HG03571 (cell line): ENCODE data around the gene NYAP1.
"Not testable (repeated sequence)": the region's sequence is repeated elsewhere in the genome, so short reads cannot be mapped to it uniquely, and the experiment has no call there.

Experiments
- ATAC-seq: cut with Tn5 transposase; IDR thresholded peaks from one replicate; pipeline ENCODE4 v1.9.1; 2021; ENCODE audit not compliant: unreplicated experiment

Gene NYAP1

DNA sequence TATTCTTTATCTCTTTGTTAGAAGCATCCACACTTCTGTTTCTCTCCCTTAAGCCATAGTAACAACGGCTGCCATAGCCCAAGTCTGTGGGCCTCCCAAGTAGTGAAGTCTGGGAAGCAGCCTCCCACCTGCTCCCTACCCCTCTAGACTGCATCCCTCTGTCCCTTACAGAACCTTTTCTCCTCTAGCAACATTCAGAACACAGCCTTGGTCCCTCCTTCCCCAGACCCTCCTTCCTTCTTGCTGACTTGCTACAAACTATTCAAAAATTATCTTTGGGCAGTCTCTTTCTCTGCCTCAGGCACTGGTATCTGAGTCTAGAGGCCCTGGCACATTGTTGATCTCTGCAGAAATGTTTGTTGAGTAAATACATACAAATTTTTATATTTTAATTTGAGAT is 2.3 kb upstream of the NYAP1 start:
- no peak for ATAC-seq

DNA sequence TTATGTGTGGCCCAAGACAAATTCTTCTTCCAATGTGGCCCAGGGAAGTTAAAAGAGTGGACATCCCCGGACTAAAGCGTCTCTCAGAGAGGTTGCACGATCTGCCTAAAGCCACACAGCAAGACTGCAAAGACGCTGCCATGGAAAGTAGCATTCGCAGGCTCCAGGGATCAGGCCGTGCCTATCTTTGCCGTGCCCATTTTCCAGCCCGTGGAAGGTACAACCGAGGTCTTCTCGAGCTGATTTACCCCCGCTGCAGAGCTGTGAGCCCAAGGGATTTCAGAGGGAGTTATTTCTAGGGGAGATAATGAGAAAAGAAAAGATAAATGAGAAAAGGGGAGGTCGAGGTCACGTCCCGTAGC is 1.0 kb upstream of the NYAP1 start:
- no peak for ATAC-seq

DNA sequence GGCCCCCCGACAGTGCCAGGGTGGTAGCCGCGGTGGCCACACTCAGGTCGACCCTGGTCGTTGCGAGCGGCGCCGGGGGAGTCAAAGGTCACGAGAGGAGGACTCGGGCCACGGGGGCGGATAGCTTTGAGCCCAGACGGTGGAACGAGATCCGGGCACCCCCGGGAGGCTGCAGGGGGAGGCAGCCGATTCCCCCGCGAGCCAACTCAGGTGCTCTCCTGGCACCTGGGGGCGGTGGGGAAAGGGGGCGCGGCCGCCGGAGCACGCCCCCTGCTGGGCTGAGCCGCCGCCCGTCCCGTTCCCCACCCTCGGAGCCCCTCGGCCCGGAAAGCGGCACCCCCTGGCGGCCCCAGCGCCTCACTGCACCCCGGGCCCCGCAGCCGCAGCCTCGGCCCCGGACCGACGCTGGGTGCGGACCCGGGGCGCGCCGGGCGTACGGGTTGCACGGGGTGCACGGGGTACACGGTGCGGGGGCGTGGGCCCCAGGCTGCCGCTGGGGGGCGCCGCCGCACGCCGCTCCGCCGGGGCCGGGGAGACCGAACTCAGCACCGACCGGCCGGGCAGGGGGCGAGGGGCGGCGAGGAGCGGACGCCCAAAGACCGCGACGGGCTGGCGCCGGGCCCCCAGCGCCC is 521 bp upstream of the NYAP1 start:
- no peak for ATAC-seq

DNA sequence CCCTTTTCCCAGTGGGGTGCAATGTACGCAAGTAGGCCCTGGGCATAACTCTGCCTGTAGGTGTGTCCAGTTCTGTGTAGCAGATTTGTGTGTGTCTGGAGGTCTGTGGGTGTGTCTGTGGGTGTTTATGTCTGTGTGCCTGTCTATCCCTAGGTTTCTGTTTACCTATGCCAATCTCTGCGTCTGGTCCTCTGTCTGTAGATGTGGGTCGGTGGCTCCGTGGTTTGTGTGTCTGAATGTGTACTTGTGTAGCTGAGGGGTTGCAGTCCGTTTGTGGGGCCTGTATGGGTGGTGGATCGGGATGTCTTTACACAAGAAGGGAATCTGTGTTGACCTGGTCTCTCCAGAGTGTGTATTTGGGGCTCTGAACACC is 932 bp downstream of the NYAP1 start:
- no peak for ATAC-seq

DNA sequence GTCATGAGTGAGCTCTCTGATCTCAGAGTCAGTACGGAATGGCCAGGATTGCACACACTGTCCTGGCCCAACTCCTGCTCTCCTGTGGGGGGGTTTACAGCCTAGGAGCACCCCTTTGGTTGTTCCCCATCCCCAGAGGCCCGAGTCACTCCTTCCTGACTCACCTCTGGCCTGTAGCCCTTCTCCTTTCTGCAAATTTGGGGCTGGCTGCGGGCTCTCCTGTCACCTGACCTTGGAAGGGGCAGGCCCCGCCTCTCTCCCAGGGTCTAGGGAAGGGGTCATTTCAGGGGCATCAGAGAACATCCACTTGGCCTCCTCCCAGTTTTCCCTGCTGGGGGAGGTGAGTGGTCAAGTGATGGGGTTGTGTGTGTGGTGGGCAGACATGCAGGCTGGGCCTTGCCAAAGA is 1.7 kb downstream of the NYAP1 start:
- ATAC-seq = no peak

DNA sequence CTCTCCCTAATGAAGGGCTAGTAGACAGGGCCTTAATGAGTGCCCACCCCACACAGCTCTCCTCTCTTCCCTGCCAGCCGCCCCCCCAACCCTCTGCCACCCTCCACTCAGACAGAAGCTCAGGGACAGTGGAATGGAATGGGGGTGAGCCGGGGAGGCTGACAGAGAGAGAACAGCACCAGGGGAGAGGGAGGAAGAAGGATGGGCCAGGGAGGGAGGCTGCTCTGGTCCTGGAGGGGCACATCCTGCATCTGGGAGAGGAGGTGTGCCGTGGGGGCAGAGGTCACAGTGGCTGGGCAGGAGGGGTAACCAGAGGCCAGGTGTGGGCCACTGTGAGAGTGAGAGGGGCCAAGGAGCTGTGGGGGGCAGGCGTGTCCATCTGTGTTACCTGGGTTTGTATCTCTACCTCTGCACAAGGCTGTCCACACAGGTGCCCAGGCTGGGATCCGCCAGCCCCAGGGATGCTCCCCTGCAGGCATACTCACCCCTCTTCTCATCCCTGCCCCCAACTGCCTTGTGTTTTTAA is 2.4 kb downstream of the NYAP1 start:
- ATAC-seq = no peak

DNA sequence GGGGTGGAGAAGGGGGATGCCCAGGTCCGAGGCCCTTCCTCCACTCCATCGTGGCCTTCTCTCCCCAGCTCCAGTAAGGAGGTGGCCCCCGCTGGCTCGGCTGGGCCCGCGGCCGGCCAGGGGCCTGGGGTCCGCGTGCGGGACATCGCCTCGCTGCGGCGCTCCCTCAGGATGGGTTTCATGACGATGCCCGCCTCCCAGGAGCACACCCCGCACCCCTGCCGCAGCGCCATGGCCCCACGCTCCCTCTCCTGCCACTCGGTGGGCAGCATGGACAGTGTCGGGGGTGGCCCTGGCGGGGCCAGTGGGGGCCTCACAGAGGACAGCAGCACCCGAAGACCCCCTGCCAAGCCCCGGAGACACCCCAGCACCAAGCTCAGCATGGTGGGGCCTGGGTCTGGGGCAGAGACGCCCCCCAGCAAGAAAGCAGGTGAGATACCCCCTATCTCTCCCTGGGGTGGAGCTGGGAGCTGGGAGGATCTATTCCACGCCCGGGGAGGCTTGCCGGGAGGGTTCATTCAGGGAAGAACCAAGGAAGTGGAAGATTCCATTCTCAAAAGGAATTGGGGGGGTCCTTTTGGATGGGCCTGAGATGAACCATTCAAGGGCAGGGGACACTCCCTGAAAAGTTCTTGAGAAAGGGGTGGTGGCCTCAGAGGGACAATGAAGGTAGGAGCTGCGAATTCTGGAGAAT is 3.2 kb downstream of the NYAP1 start:
- ATAC-seq = no peak

DNA sequence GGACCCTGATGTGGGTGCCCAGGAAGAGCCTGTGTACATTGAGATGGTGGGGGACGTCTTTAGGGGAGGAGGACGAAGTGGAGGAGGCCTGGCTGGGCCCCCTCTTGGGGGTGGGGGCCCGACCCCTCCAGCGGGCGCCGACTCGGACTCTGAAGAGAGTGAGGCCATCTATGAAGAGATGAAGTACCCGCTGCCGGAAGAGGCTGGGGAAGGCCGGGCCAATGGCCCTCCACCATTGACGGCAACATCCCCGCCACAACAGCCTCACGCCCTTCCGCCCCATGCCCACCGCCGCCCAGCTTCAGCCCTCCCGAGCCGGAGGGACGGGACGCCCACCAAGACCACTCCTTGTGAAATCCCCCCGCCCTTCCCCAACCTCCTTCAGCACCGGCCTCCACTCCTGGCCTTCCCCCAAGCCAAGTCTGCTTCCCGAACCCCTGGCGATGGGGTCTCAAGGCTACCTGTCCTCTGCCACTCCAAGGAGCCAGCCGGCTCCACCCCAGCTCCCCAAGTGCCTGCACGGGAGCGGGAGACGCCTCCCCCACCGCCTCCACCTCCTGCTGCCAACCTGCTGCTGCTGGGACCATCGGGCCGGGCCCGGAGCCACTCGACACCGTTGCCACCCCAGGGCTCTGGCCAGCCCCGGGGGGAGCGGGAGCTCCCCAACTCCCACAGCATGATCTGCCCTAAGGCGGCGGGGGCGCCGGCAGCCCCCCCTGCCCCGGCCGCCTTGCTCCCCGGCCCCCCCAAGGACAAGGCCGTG is 4.8 kb downstream of the NYAP1 start:
- ATAC-seq = no peak

DNA sequence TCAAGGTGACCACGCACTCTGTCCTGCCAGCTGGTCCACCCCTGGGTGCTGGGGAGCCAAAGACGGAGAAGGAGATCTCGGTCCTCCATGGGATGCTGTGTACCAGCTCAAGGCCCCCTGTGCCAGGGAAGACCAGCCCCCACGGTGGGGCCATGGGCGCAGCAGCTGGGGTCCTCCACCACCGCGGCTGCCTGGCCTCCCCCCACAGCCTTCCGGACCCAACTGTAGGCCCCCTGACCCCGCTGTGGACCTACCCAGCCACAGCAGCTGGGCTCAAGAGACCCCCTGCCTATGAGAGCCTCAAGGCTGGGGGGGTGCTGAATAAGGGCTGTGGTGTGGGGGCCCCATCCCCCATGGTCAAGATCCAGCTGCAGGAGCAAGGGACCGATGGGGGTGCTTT is 5.4 kb downstream of the NYAP1 start:
- no peak for ATAC-seq

DNA sequence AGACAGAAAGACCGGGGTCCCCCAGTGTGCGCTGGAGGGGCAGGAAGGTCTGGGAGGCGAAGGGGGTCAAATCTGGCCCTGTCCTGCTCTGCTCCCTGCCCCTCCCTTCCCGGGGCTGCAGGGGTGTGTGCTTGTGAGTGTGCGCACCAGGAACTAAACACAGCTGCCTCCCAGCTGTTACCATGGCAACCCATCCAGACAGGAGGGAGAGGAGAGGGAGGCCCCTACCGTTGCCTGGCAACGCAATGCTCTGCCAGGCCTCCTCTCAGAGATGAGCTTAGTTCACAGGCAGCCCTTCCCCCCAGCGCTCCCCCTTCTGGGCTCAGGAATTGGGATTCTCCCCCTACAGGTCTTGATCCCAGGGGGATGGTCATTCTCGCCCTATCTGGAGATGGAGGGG is 6.1 kb downstream of the NYAP1 start:
- no peak for ATAC-seq

DNA sequence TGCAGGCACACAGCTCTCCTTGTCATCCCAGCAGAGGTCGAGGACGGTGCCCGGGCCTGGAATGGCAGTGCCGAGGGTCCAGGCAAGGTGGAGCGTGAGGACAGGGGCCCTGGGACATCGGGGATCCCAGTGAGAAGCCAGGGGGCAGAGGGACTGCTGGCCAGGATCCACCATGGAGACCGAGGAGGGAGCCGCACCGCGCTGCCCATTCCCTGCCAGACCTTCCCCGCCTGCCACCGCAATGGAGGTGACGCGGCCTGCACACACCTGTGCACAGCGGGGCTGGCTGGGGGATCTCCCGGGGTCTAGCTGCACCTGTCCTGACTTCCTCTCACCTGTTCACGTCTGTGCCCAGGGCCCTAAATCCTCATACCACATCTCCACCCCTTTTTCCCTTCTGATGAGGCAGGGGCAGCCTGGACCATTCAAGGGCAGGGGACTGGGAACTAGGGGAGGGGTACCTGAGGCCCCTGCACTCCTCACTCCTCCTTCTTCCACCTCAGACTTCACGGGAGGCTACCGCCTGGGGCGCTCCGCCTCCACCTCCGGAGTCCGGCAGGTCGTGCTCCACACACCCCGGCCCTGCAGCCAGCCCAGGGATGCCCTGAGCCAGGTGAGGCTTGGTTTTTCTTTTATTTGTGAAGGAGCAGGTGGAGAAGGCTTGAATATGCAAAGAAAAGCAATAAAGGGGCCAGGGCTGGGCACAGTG is 6.9 kb downstream of the NYAP1 start:
- no peak for ATAC-seq

DNA sequence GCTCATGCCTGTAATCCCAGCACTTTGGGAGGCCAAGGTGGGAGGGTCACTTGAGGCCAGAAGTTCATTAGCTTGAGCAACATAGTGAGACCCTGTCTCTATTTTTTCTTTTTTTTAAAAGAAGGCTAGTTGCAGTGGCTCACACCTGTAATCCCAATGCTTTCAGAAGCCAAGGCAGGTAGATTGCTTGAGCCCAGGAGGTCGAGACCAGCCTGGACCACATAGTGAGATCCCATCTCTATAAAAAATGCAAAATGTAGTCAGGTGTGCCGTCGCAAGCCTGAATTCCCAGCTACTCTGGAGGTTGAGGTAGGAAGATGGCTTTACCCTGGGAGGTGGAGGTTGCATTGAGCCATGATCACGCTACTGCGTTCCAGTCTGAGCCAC is 7.5 kb downstream of the NYAP1 start:
- no peak for ATAC-seq

DNA sequence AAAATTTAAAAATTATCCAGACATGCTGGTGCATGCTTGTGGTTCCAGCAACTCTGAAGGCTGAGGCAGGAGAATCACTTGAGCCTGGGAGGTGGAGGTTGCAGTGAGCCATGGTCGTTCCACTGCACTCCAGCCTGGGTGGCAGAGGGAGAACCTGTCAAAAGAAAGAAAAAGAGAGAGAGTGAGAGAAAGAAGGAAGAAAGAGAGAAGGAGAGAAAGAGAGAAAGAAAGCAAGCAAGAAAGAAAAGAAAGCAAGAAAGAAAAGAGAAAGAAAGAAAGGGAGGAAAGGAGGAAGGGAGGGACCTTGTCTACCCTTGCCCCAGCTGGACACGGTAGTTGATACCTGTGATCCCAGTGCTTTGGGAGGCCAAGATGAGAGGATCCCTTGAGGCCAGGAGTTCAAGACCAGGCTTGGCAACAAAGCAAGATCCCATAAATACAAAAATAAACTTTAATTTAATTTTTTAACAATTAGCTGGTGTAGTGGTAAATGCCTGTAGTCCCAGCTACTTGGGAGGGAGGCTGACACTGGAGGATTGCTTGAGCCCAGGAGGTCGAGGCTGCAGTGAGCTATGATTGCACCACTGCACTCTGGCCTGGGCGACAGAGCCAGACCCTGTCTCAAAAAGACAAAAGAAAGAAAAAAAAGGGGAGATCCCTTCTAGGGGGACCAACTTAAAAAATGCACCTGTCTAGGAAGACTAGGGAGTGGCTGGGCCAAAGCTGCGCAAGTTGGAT is 9.2 kb downstream of the NYAP1 start:
- no peak for ATAC-seq

DNA sequence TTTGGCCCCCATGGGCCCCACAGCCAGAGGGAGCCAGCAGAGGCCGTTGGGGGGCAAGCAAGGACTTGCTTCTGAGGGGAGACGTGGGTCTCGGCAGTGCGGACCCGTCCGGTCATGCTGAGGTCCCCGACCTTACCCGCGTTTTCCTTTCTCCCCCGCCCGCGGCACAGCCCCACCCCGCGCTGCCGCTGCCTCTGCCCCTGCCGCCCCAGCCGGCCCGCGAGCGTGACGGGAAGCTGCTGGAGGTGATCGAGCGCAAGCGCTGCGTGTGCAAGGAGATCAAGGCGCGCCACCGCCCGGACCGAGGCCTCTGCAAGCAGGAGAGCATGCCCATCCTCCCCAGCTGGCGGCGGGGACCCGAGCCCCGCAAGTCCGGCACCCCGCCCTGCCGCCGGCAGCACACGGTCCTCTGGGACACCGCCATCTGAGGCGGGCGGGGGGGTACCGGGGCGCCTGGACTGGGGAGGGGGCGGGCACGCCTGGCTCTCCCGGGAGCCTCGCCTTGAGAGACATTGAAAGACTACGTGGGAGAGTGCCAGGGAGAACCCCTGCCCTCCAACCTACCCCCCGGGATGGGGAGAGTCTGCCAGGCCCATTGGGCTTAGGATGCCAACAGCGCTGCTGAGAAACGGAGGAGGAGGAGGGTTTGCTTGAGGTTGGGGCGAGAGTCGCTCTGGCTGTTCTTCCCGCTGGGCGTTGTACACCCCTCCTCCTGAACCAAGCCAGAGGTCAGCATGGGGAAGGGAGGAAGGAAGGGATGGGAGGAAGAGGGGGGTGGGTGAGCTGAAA is 9.9 kb downstream of the NYAP1 start:
- ATAC-seq = no peak

DNA sequence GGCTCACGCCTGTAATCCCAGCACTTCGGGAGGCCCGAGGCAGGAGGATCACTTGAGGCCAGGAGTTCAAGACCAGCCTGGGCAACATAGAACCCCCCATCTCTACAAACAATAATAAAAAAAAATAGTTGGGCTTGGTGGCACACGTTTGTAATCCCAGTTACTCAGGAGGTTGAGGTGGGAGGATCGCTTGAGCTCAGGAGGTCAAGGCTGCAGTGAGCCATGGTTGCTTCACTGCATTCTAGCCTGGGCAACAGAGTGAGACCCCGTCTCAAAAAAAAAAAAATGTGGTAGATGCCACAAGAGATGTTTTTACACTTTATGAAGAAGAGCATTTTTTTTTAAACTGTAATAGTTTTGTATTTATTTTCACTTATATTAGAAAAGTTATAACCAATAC is 12.8 kb downstream of the NYAP1 start:
- ATAC-seq = no peak

DNA sequence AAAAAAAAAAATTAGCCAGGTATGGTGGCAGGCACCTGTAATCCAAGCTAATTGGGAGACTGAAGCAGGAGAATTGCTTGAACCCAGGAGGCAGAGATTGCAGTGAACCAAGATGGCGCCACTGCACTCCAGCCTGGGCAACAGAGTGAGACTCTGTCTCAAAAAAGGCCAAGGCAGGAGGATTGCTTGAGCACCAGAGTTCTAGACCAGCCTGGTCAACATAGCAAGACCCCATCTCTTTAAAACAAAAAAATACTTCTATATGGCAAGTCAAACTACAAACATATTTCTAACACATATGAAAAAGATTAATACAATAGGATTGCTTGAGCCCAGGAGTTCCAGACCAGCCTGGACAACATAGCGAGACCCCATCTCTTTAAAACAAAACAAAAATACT is 17.0 kb downstream of the NYAP1 start:
- ATAC-seq = not testable (repeated sequence)

DNA sequence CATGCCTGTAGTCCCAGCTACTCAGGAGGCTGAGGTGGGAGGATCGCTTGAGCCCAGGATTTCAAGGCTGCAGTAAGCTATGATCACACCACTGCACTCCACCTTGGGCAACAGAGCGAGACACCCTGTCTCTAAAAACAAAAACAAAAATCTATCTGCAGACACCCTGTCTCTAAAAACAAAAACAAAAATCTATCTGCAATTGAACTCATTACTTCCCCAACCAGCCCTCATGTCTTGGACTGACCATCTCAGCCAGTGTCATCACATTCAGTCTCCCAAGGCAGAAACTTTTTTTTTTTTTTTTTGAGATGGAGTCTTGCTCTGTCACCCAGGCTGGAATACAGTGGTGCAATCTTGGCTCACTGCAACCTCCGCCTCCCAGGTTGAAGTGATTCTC is 20.3 kb downstream of the NYAP1 start:
- ATAC-seq = not testable (repeated sequence)

DNA sequence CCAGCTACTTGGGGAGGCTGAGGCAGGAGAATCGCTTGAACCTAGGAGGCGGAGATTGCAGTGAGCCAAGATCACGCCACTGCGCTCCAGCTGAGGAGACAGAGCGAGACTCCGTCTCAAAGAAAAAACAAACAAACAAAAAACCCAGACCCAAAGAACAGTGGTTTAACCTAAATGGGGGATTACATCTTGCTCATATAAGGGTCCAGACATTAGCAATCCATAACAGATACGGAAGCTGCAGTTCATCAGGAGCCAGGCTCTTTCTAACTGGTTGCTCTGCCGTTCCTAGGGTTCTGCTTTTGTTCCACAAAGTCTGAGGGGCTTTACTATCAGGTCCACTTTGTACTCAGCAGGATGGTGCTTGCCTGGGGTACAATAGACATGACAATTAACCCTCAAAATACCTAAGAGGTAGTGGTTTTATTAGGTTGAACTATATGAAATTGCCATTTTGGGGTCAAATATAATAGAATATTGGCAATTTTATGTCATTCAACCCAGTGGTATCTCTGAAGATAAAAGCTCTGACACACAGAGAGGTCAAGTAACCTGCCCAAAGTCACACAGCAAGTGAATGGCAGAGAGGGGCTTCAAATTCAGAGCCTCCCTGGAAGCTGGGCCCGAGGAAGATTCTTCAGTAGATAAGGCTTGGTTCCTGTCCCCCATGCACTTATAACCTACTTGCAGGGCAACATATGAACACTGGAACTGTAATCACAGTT is 21.3 kb downstream of the NYAP1 start:
- no peak for ATAC-seq

DNA sequence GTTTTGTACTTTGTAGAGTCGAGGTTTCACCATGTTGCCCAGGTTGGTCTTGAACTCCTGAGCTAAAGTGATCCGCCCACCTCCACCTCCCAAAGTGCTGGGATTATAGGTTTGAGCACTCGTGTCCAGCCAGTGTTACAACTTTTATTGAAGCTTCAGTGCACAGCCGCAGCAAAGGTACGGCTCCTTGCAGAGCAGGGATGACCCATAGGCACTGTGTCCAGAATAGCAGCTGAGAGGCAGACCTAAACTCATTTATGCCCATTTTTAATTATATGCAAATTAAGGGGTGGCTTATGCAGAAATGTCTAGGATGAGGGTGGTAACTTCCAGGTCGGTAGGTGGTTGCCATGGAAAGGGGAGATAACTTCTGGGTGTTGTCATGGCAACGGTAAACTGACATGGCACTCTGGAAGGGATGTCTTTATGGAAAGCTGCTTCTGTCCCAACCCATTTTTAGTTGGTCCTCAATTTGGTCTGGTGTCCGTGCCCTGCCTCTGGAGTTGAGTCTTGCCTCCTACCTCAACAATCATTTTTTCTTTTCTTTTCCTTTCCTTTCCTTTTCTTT is 22.7 kb downstream of the NYAP1 start:
- ATAC-seq = no peak
